Neuron (in vitro differentiated cells): Measurements from ENCODE around the gene TTF1.

Experiments used
- H2AFZ ChIP-seq: one replicate; pipeline ENCODE4 v1.6.1; 2013; ENCODE audit warnings: low read depth, mild to moderate bottlenecking, inconsistent platforms, low read length, moderate library complexity
- H3K27me3 ChIP-seq: one replicate; pipeline ENCODE4 v1.6.1; 2013; ENCODE audit warnings: low read length; ENCODE audit not compliant: insufficient read depth
- H3K36me3 ChIP-seq: one replicate; pipeline ENCODE4 v1.6.1; 2013; ENCODE audit warnings: low read length; ENCODE audit not compliant: insufficient read depth
- H3K4me1 ChIP-seq: one replicate; pipeline ENCODE4 v1.6.1; 2013; ENCODE audit warnings: low read length; ENCODE audit not compliant: insufficient read depth
- H3K4me3 ChIP-seq: 2 replicates; pipeline ENCODE4 v1.5.1; 2013; ENCODE audit warnings: mild to moderate bottlenecking, low read length, moderate library complexity
- H3K9me3 ChIP-seq: one replicate; pipeline ENCODE4 v1.6.1; 2013; ENCODE audit warnings: low read length

Gene TTF1

DNA sequence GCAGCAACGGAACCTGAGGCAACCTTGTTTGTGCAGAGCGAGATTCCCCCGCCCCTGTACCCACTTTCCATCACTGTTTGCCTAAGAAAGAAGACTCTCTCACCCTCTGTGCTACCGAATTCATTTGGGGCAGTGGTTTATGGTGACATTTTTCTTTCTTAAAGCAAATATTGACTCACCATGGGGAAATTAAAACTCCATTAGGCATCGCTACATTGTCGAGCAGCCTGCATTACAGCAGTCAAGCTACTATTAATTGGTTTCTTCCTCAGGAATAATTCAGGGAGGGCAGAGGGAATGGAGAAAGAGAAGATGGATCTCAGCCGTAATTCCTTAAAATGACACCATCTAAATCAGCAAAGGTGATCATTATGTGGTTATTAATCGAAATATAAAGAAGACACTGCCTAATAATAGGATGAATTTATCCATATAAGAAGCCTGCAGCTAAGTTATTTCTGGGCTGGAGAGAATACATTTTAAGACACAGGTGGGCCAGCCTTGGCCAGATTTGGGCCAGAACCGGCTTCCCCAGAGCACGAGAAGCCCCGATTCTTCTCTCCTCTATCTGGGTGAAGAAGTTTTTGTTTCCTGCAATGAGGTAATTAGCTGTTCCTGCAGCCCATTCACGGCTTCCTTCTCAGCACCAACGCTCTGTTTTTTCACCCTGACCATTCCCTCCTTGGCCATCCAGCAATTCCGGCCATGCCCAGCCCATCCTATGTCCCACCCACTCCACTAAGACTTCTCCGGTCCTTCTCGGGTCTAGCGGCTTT is 20.2 kb upstream of the TTF1 start:
- Histone ChIP-seq H3K36me3 (no peaks in the 10 kb centered on the region), H3K4me3 (no peak overlapping the region), H3K4me1 (peaks cover 25% of the 10 kb centered on the region), H3K27me3 (peaks cover 16% of the 10 kb centered on the region), H3K9me3 (no peaks in the 10 kb centered on the region), H2AFZ (no peak overlapping the region)

DNA sequence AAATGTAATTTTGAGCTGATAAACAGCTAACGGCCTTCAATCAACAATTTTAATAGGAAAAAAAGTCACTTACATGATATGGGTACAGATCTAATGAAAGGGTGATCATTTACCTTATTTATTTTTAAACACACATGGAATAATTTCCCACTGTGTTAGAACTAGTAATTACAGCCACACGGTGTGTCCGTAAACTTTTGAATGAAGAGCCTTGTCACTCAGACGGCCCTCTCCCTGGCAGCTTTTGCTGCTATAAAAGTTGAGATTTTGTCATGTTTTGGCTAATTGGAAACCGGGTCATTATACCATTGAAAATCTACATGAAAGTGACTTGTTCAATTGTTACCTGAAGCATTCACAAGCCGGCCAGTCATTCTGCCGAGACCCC is 19.0 kb upstream of the TTF1 start:
- Histone ChIP-seq H3K27me3 (peaks cover 12% of the 10 kb centered on the region), H3K4me1 (peaks cover 25% of the 10 kb centered on the region), H3K36me3 (no peaks in the 10 kb centered on the region), H3K4me3 (no peak overlapping the region), H3K9me3 (no peaks in the 10 kb centered on the region), H2AFZ (no peak overlapping the region)

DNA sequence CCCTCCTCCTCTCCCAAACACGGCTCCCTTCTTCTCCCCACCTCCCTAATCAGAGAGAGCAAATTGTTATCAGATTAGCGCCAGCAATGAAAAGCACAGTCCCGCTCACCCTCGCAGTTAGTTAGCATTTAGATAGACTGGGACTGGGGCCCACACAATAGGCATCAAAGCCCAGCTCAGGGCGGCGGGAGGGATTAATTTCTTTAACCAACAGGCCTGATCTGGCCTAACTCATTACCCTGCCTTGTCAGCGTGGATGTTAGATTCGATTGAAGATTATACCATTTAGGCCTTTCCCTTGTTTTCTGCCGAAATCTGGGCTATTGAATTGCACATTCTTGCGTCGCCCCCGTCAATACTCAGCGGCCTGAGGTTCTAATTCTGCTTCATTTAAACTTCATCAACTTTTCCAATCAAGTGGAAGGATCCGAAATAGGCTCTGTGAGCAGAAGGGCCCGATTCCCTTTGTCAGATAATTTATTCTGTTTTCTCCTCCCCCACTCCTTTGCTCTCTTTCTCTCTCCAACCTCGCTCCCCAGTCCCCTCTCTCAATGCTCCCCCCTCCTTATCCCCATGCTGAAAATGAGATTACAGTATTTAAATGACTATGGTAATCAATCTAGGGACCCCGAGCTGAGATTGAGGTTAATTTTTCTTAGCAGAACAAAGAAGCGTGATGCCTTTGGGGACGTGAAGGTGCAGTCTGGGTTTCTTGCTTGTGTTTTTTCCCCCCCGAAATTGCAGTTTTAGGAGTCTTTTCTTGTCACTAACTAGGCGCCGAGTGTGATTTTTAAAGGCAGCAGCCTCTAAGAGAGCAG is 18.4 kb upstream of the TTF1 start:
- no peak overlapping the region for H3K4me3 ChIP-seq
- peaks cover 11% of the 10 kb centered on the region for H3K27me3 ChIP-seq
- peaks cover 25% of the 10 kb centered on the region for H3K4me1 ChIP-seq
- no peaks in the 10 kb centered on the region for H3K9me3 ChIP-seq
- H3K36me3 ChIP-seq = no peaks in the 10 kb centered on the region
- H2AFZ ChIP-seq = no peak overlapping the region

DNA sequence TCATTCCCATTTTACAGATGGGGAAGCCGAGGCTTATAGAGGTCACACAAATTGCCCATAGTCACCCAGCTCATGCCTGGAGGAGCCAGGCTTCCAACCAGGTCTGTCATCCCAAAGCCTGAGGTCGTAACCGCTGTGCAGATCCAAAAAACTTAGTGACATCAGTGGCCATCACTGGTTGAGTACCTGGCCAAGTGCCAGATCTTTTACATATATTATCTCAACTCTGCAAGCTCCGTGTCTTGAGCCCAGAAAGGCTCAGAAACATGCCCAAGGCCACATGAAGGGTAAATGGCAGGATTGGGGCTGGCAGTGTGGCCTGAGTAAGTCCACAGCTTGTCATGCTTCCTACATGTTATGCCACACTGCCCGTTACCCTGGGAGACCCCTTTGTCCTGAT is 16.9 kb upstream of the TTF1 start:
- H3K4me3 ChIP-seq = no peak overlapping the region
- peaks cover 35% of the 10 kb centered on the region for H3K4me1 ChIP-seq
- no peaks in the 10 kb centered on the region for H3K36me3 ChIP-seq
- H3K9me3 ChIP-seq = no peaks in the 10 kb centered on the region
- H3K27me3 ChIP-seq = peaks cover 11% of the 10 kb centered on the region
- no peak overlapping the region for H2AFZ ChIP-seq

DNA sequence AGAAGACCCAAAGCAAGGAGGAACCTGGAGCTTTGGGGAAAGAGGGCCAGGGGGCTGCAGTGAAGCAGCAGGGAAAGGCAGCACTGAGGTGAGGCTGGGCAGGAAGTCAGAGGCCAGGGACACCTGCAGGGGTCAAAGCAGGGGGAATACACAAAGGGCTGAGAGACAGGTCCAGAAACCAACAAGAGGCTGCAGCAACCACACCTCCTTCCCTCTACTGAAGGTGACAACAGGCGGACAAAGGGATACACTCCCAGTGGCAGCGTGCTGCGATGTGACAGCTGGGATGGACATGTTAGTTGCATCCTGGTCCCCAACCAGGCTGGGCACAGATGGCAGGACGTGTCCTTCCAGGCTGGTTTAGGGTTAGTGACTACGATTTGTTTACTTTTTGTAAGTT is 15.9 kb upstream of the TTF1 start:
- H3K9me3 ChIP-seq = no peaks in the 10 kb centered on the region
- H3K27me3 ChIP-seq = peaks cover 16% of the 10 kb centered on the region
- H3K4me3 ChIP-seq = no peak overlapping the region
- H3K4me1 ChIP-seq = peaks cover 38% of the 10 kb centered on the region
- H3K36me3 ChIP-seq = no peaks in the 10 kb centered on the region
- H2AFZ ChIP-seq = no peak overlapping the region

DNA sequence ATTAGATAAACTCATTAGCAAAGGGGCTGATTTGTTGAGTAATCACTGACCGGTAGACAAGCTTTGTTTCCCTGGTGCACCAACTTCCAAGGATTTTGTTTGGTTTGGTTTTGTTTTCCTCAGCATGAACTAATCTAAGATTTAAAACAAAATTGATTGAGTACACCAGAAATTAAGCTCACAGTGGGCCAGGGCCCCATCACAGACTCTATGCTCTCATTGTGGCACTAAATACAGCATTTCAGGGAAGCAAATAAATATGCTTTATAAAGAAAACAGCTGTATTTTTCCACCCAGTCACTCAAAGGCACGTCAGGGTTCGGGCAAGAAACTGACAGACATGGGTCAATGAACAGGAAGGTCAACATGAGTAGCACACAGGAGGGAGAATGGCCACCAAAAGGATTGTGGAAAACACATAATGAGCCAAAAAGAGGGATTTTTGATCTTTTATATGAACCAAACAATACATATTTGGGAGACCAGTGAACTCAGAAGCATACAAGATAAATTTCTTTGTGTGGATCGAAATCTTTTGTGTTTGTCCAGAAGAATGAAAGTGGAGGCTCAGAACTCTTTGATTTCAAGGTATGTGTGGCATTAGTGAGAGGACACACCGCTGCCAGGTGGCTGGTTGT is 12.2 kb upstream of the TTF1 start:
- Histone ChIP-seq H2AFZ (no peak overlapping the region), H3K4me1 (peaks cover 30% of the 10 kb centered on the region), H3K27me3 (peaks cover 13% of the 10 kb centered on the region), H3K4me3 (no peak overlapping the region), H3K36me3 (no peaks in the 10 kb centered on the region), H3K9me3 (no peaks in the 10 kb centered on the region)

DNA sequence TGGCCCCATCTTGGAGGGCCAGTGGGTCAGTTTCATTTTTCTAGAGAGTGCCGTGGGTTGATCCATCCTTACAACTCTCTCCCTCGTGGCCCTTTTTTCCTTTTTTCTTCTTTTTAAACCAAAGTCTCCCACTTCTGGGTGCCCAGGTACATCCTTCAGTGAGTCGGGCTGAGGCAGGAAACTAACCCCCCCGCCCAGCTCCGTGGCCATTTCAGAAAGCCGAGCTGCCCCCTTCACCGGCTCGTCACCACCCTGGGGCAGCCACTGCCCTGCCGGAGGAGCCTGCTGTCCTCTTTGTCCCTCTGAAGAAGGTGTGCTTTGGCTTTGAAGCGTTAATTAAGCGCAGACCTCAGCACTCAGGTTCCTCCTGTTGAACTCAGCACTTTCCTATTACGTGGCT is 8.5 kb upstream of the TTF1 start:
- no peaks in the 10 kb centered on the region for H3K9me3 ChIP-seq
- no peaks in the 10 kb centered on the region for H3K36me3 ChIP-seq
- no peak overlapping the region for H3K4me3 ChIP-seq
- peaks cover 36% of the 10 kb centered on the region for H3K4me1 ChIP-seq
- peaks cover 33% of the 10 kb centered on the region for H3K27me3 ChIP-seq
- H2AFZ ChIP-seq = no peak overlapping the region

DNA sequence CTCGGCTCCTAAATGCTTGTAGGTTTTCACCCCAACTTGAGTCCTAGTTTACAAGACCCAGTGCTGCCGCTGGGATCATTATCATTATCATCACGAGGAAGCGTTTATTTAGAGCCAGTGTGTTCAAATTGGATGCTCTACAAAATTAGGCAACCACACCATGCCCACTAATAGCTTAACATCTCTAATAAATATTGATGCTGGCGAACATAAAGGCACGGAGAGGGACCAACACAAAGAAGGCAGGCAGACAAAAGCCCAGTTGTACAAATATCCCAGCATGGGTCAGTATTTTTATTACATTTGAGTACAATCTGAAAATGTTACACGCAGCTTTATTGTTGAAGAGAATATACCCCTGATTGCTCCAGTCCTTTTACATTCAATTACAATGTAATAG is 8.1 kb upstream of the TTF1 start:
- Histone ChIP-seq H2AFZ (no peak overlapping the region), H3K4me1 (peaks cover 37% of the 10 kb centered on the region), H3K36me3 (no peaks in the 10 kb centered on the region), H3K27me3 (peaks cover 34% of the 10 kb centered on the region), H3K9me3 (no peaks in the 10 kb centered on the region), H3K4me3 (no peak overlapping the region)

DNA sequence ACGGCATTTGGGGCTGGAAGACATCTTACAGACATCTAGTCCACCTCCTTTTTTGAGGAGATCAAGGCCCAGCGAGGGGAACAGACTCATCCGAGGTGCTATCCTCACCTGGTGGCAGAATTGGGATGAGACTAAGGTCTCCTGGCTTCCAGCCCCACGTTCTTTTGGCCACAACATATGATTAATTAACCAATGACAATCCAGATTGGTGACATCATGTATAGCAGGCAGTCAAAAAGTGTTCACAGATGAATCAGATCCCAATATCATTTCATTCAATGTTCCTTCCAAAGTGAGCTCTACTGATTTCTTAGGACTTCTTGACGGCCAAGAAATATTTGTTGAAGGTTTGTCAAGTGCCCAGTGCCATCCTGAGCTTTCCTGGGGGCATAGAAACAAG is 7.3 kb upstream of the TTF1 start:
- Histone ChIP-seq H3K27me3 (peaks cover 34% of the 10 kb centered on the region), H3K4me1 (peaks cover 35% of the 10 kb centered on the region), H3K9me3 (no peaks in the 10 kb centered on the region), H2AFZ (no peak overlapping the region), H3K36me3 (no peaks in the 10 kb centered on the region), H3K4me3 (no peak overlapping the region)

DNA sequence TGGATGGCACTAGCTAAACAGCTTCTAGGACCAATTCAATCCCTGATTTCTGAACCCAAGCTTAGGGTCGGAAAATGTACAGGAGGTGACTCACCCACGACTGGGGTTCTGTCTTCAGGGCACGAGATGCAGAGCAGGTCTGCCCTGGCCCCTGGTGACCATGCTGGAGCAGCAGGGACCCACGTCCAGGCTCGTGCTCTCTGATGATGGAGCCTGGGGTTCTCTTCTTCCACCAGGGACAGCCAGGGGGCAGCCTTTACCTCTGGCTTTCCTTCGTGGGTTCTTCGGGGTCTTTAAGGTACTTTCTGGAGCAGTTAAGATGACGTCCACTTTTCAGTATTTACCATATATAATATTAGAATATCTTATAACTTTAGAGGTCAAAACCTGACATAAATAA is 5.4 kb upstream of the TTF1 start:
- Histone ChIP-seq H3K4me3 (no peak overlapping the region), H3K36me3 (no peaks in the 10 kb centered on the region), H3K27me3 (peaks cover 41% of the 10 kb centered on the region), H3K9me3 (no peaks in the 10 kb centered on the region), H2AFZ (no peak overlapping the region), H3K4me1 (peaks cover 31% of the 10 kb centered on the region)

DNA sequence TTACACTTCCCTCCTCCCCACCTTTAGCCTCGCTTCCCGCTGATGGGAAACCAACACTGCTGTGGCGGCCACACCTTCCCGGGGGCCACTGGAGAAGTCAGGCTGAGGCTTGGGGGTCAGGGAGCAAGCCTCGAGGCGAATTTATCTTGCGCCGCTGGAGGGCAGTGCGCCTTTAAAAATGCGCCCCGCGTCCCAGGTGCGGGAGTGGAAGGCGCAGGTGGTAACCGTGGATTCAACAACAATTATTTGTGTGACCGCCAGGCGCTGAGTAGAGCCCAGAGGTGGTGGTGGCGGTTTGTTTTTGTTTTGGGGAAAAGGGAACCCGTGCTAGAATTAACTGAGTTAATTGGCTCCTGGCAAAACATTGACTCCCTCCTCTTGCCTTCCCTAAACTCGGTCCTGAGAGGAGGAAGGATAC is 4.5 kb upstream of the TTF1 start:
- Histone ChIP-seq H3K9me3 (no peaks in the 10 kb centered on the region), H3K4me3 (no peak overlapping the region), H2AFZ (no peak overlapping the region), H3K4me1 (peaks cover 32% of the 10 kb centered on the region), H3K36me3 (no peaks in the 10 kb centered on the region), H3K27me3 (peaks cover 41% of the 10 kb centered on the region)

DNA sequence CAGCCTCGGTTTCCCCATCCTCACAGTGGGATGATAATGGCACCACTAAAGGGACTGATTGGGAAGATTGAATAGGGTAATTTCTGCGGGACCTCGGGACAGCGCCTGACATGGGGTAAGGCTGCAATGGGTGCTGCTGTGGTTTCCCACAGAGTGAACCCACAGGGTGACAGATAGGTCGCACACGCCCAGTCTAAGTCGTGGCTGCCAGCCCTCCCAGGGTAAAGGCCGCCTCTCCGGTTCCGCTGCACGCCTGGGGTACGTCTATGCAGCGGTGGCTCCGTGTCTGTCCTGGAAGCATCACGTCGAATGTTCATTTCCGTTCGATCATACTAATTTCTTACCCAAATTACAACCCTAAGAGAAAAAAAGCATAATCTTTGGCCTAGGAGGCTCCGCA is 4.0 kb upstream of the TTF1 start:
- Histone ChIP-seq H3K27me3 (peaks cover 41% of the 10 kb centered on the region), H3K4me1 (peaks cover 36% of the 10 kb centered on the region), H2AFZ (peak overlapping the region; percentile 94), H3K36me3 (no peaks in the 10 kb centered on the region), H3K4me3 (peak overlapping the region; percentile 47), H3K9me3 (no peaks in the 10 kb centered on the region)

DNA sequence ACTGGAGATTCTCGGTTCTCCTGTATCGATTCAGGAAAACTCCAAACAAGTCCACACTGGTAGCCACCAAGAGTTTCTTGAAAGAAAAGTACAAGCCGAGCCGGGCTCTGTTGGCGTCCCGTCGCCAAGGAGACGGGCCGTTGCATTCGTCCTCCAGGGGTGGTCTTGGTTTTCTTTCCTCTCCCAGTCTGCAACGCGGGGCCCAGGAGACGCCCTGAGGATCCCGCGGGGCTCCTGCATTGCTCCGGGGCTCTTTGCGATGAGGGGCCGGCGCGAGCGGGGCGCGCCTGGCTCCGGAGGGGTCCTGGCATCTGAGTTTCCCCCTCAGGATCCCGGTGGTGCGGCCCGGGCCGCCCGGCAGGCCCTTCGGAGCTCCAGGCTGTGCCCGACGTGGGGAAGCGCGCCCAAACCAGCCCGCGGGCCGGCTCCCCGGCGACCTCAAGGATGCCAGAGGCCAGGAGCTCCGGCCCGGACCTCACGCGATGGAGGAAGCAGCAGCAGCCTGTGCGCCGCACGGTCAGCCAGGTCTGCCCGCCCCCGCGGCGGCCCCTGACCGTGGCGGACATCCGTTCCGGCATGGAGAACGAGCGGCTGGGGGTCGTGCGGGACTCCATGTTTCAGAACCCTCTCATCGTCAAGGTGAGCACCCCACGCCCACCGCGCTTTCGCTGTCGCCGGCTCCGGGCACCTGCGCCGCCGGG is 3.3 kb upstream of the TTF1 start, which contains the start of gene CFAP77:
Gene CFAP77, plus strand, starts transcription at position 384 of the 701 bp plus-strand sequence. Its CDS starts 61 bp downstream, at position 445.
- Histone ChIP-seq H3K4me3 (peak within 1 kb of the TSS; percentile 47), H3K27me3 (peaks cover 36% of the 10 kb centered on the region)

More for the DNA sequence above, 3.3 kb upstream of the TTF1 start, which contains the start of gene CFAP77:
- H3K4me1 ChIP-seq = peaks cover 34% of the 10 kb centered on the region
- no peaks in the 10 kb centered on the region for H3K36me3 ChIP-seq
- H2AFZ ChIP-seq = peak within 1 kb of the TSS; percentile 94
- no peaks in the 10 kb centered on the region for H3K9me3 ChIP-seq
